Activated CD4-positive, alpha-beta T cell treated with anti-CD3 and anti-CD28 coated beads for 48 hours (primary cell): ENCODE data around the gene DNMT1.

Experiments used
- DNase-seq: peaks from one replicate; pipeline ENCODE4 v3.0.0-alpha.2; 2020

DNMT1 gene

GRCh38 chr19:10091895-10092641 lies 102.7 kb downstream of the DNMT1 start:
- no peak for DNase-seq

GRCh38 chr19:10091370-10091687 lies 103.4 kb downstream of the DNMT1 start:
- no peak for DNase-seq

GRCh38 chr19:10089801-10090375 lies 104.9 kb downstream of the DNMT1 start:
- no peak for DNase-seq

- DNase-seq = no peak
These were observed 105.7 kb downstream of the DNMT1 start for GRCh38 chr19:10088949-10089554.

GRCh38 chr19:10087296-10088061 lies 107.3 kb downstream of the DNMT1 start:
- no peak for DNase-seq

- peak; percentile 57 for DNase-seq
These were observed 108.1 kb downstream of the DNMT1 start for GRCh38 chr19:10086591-10087192.

GRCh38 chr19:10085641-10086590 lies 108.8 kb downstream of the DNMT1 start, which contains the start of gene SHFL:
TSS of gene SHFL (plus strand) at chr19:10086317. CDS start at chr19:10086428, 111 bp downstream.
- DNase-seq = peak; percentile 86

- no peak for DNase-seq
These were observed 110.0 kb downstream of the DNMT1 start for GRCh38 chr19:10084803-10085202.

GRCh38 chr19:10083911-10084310 lies 110.8 kb downstream of the DNMT1 start:
- DNase-seq = no peak
